Cerebellar cortex (tissue), 1 donor: ENCODE data around the gene KMT5C.

Experiments
- DNase-seq: peaks from one replicate; pipeline ENCODE4 v3.0.0-alpha.2; 2015; ENCODE audit warnings: low spot score

Gene KMT5C

DNA sequence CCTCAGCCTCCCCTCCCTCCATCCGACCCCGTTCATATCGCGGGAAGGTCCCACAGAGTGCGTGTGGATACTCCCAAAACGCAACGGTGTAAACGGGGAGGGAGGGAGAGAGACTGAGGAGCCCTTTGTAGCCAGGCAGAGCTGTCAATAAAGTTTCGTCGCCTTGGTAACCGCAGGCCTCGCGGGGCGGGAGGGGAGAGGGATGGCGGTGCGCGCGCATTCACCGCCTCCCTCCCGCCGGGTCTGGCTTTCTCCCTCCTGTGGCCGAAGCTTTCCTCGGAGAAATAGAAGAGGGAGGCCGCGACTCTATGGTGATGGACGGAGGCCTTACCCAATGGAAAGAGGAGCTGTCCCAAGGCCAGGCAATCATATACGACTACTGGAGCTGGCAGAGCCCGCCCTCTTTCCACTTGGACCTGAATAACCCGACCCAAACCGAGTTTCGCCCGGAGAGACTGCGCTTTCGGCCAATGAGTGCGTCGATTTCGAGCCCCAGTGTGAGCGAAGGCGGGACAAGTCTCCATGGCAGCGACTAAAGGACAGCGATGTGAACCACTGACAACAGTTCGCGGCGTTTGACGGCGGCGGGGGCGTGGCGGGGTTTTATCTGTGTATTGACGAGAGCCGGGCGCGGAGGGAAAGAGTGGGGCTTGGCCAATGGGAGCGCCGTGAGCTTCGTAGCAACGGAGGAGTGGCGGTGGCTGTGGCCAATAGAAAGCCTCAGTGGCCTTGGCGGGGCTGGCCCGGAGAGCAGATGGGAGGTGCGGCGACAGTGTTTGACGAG lies at the start of gene KMT5C:
KMT5C (plus strand) TSS at position 772 of the 784 bp plus-strand sequence. CDS start 2,061 bp downstream, outside the sequence.
- DNase-seq = peak; percentile 100

DNA sequence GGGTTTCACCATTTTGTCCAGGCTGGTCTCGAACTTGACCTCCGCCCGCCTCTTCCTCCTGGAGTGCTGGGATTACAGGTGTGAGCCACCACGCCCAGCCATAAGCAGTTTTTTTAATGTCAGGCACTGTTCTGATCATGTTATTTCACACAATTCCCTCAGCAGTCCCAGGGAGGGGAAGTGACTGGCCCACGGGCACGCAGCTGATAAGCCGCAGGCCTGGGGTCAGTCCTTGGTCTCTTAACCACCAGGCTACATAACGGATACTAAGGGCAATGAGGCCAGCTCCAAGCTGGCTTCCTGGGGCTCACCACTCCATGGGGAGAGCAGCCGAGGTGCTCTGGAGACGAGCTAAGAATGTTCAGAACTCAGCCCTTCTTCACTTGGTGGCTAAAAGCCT lies 42.4 kb upstream of the KMT5C start:
- no peak for DNase-seq

DNA sequence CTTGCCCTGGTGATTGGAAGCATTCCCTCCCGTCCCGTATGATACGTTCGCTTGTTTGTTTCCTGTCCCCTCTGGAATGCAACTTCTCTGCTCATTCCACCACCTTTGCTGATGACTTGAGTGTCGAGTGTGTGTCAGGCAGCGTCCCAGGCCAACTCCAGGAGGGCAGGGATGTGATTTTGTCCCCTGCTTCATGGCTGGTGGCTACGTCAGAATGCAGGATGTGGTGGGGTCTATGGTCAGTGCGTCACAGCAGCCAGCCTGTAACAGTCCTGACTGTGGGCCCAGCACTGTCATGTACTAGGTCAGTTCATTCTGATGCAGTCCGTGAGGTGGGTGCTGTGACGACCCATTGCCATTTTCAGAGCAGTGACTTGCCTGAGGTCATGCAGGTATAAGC lies 39.7 kb upstream of the KMT5C start:
- no peak for DNase-seq

DNA sequence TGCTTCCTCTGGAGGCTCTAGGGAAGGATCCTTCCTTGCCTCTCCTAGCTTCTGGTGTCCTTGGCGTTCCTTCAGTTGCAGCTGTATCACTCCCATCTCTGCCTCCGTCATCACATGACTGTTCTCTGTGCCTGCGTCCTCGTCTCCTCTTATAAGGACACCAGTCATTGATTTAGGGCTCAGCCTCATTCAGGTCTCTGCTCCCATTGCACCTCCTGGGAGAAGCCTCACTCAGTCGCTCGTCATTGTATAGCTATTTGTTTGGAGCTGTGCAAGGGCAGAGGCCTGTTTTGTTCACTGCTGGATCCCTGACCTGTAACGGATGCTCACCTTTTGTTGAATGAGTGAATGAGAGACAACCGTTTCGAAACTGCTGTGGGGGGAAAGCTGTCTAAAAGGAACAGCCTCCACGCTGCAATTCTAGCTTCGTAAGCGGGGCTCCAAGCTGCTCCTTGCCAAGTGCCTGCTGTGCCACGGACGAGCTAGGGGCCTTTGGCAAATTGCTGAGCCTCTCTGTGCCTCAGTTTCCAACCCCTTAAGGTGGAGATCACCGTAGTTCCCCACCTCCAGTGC lies 38.7 kb upstream of the KMT5C start:
- no peak for DNase-seq

DNA sequence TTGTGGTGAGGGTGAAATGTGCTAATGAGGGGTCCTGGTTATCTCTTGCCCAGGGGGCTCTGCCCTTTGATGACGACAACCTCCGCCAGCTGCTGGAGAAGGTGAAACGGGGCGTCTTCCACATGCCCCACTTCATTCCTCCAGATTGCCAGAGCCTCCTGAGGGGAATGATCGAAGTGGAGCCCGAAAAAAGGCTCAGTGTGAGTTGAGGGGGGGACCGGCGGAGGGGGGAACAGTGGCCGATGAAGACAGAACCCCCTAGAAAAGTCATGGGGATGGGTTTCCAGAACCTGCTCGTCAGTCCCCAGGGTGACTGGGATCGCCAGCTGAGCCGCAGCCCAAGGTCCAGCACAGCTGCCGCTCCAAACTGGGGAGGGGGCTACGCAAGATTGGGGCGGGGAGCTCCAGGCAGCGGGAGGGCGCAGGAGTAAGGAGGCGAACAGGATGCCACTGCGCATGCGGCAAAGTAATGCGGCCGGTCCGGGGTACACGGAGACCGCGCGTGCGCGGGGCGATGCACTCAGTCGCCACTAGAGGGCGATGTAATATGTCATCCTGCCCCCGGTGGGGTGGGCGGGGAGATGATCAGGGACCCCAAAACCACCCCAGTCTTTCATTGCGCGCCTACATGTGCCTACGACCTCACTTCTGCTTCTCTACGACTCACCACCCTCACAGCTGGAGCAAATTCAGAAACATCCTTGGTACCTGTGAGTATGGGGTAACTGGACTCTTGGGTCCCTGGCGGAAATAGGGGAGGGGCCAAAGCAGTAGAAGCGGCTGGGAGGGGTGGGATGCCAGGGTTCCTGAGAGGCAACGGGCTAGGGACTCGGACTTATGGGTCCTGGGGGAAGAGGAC lies 38.0 kb upstream of the KMT5C start:
- DNase-seq = peak; percentile 79

DNA sequence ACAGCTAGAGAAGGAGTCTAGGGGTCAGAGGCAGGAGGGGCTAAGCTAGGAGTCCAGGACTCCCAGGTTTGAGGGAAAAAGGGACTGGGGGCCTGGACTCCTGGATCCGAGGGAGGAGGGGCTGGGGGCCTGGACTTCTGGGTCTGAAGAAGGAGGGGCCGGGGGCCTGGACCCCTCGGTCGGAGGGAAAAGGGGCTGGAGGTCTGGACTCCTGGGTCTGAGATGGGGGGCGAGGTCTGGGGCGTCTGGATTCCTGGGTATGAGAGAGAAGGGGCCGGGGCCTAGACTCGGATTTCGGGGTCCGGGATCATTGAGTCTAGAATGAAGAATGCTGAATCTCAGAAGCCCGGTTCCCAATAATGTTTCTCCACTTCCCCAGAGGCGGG lies 37.4 kb upstream of the KMT5C start:
- no peak for DNase-seq

DNA sequence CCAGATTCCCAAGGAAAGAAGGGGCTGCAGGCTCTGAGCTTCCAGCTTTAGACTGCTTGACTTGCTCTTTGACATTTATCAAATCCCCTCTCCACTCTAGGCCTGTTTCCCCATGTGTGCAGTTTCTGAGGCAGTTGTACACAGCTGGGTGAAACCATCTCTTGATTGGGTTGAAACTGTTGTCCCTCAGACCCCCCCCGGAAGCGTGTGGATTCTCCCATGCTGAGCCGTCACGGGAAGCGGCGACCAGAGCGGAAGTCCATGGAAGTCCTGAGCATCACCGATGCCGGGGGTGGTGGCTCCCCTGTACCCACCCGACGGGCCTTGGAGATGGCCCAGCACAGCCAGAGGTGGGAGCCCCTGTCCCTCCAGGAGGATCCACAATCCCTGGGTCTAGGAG lies 36.2 kb upstream of the KMT5C start:
- DNase-seq = no peak

DNA sequence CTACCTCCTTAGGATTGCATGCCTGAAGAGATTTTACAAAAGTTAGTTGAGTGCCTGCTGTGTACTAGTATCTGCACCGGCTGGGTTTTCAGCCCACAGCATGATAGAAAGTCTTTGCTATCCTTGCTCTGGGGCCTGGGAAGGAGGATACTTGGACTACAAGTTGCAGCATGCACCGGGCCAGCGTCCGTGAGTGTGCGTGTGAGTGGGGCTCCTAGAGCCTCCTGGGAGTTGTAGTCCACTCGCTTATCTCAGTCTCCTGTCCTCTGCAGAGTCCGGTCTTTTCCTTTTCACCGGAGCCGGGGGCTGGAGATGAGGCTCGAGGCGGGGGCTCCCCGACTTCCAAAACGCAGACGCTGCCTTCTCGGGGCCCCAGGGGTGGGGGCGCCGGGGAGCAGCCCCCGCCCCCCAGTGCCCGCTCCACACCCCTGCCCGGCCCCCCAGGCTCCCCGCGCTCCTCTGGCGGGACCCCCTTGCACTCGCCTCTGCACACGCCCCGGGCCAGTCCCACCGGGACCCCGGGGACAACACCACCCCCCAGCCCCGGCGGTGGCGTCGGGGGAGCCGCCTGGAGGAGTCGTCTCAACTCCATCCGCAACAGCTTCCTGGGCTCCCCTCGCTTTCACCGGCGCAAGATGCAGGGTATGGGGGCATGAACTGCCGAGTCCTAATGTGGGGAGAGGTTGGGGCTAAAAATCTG lies 35.2 kb upstream of the KMT5C start:
- peak; percentile 74 for DNase-seq

DNA sequence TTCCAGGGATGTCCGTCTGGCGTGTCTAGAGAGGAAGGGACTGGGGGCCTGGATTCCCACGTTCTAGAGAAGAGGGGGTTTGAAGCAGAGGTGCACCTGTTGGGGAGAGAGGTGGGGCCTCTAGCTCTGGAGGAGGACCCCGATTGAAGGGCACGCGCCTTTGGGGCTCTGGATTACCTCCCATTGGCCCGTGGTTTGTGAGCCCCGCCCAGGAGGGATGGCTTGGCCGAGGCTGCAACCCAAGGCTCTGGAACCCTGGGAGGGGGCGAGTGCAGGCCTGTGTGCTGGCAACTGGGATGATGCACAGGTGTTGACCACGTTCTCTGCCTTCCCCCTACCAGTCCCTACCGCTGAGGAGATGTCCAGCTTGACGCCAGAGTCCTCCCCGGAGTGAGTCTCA lies 34.7 kb upstream of the KMT5C start:
- no peak for DNase-seq

DNA sequence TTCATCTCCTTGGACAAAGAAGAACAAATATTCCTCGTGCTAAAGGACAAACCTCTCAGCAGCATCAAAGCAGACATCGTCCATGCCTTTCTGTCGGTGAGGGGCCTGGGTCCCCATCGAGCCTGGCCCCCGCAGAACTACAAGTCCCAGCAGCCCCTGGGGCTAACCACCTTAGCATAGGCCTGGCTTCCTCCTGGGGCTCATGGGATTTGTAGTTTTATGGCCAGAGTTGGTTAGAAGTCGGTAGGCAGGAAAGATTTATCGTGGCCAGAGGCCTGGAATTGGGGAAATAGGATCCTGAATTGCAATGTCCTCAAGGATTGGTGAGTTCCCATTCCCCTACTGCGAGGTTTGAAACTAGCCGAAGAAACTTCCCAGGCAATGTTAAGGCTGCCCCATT lies 34.2 kb upstream of the KMT5C start:
- DNase-seq = peak; percentile 72

DNA sequence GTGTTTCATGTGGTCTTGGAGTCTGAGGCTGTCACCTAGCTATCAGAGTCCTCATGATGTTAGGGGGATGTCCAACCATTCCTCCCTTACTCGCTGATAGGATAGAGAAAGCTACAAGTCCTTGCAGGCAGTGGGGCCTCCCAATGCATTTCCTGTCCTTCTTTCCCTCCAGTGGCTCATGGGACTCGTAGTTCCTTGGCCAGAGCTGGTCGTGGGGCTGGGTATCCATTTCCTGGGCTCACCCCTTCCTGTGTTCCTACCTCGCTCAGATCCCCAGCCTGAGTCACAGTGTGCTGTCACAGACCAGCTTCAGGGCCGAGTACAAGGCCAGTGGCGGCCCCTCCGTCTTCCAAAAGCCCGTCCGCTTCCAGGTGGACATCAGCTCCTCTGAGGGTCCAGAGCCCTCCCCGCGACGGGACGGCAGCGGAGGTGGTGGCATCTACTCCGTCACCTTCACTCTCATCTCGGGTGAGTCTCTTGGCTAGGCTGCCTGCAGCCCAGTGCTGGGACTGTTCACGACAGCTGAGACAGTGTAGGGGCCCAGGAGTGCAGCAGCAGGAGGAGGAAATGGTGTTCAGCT lies 33.6 kb upstream of the KMT5C start:
- no peak for DNase-seq

DNA sequence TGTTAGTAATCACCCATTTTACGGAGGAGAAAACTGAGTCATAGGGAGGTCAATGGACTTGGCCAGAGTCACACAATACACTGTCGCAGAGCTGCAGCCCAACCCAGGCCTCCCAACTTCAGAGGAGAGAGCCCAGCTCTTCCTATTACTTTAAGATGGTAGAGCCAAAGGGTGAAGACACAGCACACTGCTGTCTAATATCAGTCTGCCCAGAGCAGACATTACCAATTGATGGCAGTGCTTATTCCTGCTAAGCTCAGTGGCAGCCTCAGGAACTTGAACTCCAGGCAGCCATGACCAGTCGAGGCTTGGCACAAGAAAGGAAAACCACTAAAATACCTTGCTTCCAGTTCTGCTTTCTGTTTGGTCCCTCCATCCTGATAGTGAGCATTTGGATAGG lies 33.0 kb upstream of the KMT5C start:
- no peak for DNase-seq

DNA sequence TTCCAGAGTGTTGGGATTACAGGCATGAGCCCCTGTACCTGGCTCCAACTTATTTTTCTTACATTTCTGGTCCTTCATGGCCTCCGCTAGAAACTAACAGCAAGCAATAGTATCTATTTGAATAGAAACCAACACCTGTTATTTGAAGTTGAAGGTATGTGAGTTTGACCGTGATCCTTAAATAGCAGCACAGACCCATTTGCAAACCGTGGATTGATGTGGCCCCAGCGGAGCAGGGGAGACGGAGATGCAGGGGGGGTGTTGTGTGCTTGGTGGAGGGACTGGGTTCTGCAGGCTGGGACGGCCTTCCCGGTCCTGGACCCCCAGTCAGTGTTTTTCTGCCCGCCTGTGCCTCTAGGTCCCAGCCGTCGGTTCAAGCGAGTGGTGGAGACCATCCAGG lies 31.4 kb upstream of the KMT5C start:
- DNase-seq = no peak

DNA sequence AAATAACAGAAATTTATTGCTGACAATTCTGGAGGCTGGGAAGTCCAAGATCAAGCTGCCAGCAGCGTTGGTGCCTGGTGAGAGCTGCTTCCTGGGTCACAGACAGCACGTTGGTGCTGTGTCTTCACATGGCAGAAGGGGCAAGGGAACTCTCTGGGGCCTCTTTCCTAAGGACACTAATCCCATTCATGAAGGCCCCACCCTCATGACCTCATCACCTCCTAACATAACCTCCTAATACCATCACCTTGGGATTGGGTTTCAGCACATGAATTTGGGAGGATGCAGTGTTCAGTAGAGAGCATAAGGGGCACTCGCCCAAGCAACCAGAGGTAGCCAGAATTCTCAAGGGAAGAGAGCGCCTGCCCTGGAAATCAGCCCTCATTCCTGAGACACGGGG lies 30.2 kb upstream of the KMT5C start:
- DNase-seq = no peak

DNA sequence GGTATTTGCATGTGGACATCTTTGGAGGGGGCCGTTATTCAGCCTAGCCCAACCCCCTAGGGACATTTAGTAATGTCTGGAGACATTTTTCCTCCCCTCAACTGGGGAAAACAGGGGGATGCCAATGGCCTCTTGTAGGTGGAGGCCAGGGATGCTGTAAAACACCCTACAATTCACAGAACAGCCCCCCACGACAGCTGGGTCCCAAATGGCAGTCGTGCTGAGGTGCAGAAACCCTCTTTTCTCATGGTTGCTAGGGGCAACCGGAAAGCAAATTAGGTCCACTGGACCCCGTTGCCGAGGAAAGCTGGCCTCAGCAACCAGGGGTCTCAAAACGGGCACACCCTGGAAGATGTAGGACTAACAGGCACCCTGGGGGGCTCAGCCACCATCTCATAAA lies 29.2 kb upstream of the KMT5C start:
- no peak for DNase-seq

DNA sequence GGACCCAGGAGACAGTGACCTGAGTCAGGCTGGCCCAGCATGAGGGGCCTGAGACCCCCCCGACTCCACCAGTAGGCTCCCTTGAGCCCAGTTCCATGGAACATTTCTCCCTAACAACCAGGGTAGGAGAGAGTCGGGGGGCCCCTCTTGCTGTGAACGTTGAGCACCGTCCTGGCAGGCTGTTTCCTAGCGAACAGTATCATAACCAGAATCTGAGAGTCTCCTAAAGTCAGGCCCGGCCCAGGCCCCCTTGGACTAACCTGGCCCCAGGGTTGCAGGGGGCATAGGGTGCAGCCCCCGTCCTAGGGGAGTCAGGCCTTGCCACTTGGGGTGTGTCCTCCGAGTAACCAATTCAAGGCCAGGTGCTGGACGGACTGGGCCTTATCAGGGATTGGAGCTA lies 28.3 kb upstream of the KMT5C start:
- DNase-seq = no peak

DNA sequence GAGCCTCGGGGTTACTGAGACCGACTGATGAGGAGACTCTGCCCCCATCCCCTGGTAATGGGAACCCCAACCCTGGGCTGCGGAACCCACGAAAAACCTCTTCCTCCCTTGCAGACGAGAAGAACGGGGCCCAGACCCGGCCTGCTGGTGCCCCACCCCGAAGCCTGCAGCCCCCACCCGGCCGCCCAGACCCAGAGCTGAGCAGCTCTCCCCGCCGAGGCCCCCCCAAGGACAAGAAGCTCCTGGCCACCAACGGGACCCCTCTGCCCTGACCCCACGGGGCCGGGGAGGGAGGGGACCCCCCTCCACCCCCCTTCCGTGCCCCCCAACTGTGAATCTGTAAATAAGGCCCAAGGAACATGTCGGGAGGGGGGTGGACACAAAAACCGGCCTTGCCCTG lies 27.9 kb upstream of the KMT5C start:
- no peak for DNase-seq

DNA sequence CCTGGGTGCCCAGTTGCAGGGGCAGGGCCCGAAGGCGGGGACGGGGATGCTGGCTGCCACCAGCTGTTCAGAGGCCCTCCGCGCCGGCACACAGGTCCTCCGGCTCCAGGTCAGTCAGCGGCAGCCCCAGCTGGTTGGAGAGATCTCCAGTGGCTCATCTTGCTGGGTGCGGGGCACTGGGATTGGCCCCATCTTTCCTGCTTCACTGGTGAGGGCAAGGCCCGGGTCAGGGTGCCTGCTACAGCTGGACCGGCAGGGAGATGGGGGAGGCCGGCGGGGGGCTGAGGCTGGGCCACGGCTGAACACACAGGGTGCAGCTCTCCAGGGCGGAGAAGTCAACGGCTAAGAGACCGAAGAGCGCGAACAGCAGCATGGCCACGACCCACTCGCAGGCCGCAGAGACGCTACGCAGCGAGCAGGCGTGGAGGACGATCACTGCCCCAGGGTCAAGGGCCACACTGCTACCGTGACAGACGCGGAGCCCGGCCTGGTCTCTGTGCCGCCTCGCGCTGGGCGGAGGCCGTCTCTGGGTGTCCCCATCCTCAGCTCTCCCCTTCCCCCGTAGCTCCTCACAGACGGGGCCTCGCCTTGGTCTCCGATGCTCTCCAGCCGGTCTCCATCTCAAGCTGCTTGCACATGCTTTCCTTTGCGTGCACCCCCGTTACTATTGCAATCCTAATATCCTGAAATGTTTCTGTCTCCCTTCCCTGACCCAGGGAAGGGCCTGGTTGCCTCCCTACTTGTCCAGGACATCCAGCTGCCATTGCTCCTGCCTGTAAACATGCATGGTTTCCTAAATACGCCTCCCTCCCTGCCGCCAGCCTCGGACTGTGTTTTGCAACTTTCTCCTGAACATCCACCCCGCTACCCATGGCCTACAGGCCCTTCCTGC lies 26.8 kb upstream of the KMT5C start:
- no peak for DNase-seq

DNA sequence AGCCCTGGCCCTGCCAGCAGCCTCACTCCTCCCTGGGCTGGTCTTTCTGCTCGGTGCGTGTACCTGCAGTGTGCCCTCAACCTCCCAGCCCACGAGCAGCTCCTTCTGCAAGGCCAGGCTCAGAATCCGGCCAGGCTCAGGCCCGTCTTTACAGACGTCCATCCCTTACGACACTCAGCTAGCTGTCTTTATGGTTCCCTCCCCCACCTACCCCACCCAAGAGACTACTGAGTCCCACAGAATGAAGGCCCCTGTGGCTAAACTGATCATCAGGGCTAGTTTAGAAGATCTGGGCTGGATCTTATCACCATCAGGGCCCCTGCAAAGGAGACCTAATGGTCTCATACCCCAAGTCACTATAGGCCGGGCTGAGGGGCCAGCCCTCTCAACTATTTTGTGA lies 25.3 kb upstream of the KMT5C start:
- no peak for DNase-seq

DNA sequence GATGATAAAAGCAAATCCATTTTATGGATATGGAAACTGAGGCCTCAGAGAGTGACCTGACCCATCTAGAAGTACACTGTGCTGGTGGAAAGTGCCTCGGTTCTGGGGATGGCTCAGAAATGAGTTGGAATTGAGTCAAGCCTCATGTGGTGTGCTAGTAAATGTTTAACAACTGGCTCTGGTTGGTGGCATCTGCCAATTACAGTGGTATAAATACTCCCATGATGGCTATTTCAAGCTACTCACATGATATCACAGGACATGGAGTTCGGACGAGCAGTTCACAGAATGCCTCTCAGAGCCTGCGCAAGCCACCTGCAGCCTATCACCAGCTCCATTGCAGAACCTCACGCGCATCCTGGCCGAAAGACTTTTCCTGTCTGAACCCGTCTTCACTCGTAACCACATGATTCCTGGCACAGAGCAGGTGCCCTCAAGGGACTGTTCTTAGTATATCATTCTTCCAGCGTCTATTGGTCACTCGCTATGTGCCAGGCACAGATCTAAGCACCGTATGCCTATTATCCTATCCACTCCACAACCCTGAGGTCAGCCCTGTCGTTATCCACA lies 23.6 kb upstream of the KMT5C start:
- DNase-seq = no peak

DNA sequence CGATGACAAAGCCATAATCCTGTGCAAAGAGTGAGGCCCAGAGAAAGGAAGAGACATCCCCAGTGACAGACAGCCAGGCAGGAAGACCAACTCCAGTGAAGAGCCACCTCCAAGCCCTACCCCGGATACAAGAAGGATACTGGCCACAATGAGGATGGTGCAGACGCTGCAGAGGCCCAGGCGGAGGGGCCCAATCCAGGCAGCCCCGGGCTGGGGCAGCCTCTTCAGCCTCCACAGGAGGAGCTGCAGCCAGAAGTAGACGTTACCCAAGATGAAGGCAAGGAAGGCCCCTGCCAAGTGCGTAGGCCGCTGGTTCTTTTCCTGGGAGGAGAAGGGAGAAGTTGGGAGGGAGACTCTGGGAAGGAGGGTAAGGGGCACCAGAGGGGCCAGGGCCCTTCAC lies 23.0 kb upstream of the KMT5C start:
- DNase-seq = no peak
